ENCODE results near the gene PACS1. TPM values are rescaled to one million over a fixed set of nuclear protein-coding genes. Genes with fewer than 3 reads are reported as not detected.

The PACS1 gene
- total RNA-seq, 1 experiment from 2014 or later = 17.8 TPM

DNA sequence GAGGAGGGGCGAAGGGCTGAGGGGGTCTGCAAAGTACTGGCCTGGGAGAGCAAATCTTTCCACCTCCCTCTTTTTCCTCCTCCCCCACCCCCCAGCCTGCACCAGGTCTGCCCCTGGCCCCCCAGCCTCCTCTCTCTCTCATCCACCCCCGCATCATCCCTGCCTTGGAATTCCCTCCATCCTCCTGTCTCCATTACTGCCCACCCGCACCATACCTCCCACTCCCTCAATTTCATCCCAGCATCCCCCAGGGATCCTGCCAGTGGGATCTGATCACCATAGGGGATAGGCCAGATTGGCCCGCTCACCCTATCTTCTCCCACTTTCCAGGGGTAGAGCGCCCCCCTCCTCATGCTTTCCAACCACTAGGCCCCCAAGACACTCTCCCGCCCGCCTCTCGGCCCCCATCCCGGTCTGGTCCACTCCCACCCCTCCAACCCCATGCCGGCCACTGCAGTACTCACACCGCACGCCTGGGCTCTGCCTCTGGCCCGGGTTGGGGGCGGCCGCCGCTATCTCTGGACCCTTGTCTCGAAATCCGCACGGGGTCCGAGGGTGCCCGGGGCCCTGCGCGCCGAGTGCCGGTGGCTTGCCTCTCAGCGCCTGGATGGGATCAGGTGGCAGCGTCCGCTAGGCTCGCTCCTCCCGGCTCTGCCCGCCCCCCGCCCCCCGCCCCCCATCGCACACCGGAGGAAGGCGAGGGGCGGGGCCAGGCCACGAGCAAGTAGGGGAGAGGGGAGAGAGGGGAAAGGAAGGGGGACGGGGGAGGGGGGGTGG, 21.3 kb upstream of the PACS1 start, which contains the start of gene GAL3ST3:
GAL3ST3 (minus strand) TSS at position 615 of the 777 bp plus-strand sequence. CDS start 3,746 bp downstream, outside the sequence.
- DNase-seq (ENCODE audit: low read depth) = no peak

DNA sequence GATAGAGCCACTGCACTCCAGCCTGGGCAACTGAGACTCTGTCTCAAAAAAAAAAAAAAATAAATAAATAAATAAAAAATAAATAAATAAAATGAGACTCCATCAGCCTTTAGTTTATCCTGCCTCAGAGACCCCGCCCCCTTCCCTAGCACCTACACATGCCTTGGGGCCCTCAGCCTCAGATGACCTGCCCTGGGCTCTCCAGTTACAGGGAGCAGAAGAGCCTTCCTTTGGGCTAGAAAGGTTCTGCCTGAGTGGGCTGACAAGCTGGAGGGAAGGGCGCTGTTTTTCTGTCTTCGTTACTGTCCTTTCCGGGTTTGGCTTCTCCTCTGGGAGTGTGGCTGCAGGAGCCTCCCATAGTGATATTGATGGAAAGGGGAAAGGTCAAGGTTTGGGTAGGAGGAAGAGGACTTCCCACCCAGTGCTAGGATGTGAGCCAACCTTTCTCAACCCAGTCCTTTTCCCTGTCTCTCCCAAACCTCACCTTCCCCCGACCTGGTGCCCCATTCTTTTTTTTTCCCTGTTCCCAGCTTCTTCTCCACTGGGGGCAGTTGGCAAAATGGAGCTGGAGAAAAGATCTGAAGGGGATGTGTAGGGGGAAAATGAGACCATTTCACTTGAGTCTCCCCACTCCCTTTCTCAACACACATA, 19.4 kb upstream of the PACS1 start:
- DNase-seq (ENCODE audit: low read depth) = no peak

DNA sequence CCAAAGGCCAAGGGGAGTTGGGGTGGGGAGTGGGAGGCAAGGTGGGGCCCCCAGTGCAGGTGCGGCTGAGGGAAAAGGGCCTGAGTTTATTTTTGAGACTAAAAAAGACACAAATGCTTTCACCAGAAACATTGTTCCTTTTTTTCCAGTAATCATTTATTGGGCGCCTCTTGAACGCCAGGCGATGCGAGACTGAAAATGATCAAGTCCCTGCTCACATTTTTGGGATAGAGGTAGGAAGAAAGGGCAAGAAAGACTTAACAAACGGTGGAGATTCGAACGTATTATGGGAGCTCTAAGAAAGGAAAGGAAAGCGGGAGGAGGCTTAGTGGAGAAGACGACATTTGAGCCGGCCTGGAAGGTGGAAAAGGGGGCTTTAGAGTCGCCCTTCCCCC, 18.7 kb upstream of the PACS1 start:
- no peak for DNase-seq (ENCODE audit: low read depth)

DNA sequence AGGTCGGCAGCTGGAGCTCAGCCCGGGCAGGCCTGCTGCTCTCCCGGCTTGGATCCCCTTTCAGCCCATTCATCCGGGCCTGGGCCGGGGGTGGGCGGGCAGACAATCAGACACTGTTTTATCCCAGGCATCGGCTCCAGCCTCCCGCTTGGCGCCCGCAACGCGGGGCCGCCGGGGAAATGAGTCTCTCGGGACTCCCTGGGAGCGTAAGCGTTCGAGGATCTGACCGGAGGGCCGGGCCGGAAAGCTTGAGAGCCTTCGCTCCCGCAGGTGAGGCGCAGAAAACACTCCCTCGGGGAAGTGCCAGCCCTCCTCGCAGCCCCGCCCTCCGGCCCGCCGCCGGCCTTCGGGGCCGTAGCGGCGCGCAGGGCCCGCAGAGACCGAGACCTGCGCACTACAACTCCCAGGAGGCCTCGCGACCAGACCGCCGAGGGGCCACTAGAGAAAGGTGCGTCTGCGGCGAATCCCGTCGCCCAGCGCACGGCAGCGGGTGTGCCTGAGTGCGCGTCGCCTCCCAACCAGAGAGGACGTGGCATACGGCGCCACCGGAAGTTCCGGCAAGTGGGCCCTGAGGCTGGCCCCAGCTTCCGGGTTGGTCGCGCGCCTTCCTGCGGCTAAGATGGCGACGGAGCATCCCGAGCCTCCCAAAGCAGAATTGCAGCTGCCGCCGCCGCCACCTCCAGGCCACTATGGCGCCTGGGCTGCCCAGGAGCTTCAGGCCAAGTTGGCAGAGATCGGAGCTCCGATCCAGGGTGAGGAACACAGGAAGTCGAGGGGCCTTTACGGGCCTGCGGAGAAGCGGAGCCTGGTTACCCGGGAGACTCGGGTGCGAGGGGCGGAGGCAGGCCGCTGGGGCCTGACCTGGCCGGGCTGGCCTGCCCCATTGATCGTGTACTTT, 18.1 kb upstream of the PACS1 start, which contains the start of gene SF3B2:
SF3B2 (plus strand) TSS at position 599 of the 898 bp plus-strand sequence; CDS start at position 620, 21 bp downstream.
- peak; percentile 99 for DNase-seq (ENCODE audit: low read depth)

DNA sequence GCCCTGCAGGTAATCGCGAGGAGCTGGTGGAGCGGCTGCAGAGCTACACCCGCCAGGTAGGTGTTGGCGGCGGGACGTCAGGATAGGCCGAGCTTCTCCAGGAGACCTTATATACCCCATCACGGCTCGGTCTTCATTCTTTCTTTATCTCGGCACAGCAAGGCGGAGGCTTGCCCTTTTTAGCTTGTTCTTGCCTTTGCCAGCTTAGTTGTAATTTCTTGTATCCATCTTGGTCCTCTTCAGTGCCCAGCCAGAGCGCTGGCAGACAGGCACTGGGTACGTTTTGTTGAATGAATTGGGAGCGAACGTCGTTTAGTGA, 17.4 kb upstream of the PACS1 start:
- DNase-seq (ENCODE audit: low read depth) = no peak

DNA sequence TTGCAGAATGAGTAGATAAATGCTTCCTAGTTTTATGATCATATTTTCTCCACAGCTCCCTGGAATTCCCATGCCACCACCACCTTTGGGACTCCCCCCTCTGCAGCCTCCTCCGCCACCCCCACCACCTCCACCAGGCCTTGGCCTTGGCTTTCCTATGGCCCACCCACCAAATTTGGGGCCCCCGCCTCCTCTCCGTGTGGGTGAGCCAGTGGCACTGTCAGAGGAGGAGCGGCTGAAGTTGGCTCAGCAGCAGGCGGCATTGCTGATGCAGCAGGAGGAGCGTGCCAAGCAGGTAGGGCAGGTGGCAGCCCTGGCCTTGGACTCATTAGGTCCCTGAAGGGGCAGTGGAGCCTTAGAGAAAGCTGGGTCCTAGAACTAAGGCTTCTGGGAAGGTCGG, 15.1 kb upstream of the PACS1 start:
- no peak for DNase-seq (ENCODE audit: low read depth)

DNA sequence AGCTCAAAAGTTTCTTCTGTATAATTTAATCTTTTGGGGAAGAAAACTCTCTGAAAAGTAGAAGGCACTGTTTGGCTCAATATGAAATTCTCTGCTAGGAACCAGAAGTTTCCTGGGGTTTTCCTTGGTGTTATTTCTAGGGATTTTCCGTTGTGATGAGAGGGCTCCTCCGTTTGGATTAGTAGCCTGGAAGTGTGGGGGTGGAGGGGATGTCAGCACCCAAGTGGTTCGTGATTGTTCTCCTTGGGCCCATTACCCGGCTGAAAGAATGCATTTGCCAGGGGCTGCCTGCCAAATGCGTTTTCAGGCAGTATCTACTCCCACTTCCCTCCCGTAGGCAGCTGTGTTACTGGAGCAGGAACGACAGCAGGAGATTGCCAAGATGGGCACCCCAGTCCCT, 13.6 kb upstream of the PACS1 start:
- DNase-seq (ENCODE audit: low read depth) = no peak

DNA sequence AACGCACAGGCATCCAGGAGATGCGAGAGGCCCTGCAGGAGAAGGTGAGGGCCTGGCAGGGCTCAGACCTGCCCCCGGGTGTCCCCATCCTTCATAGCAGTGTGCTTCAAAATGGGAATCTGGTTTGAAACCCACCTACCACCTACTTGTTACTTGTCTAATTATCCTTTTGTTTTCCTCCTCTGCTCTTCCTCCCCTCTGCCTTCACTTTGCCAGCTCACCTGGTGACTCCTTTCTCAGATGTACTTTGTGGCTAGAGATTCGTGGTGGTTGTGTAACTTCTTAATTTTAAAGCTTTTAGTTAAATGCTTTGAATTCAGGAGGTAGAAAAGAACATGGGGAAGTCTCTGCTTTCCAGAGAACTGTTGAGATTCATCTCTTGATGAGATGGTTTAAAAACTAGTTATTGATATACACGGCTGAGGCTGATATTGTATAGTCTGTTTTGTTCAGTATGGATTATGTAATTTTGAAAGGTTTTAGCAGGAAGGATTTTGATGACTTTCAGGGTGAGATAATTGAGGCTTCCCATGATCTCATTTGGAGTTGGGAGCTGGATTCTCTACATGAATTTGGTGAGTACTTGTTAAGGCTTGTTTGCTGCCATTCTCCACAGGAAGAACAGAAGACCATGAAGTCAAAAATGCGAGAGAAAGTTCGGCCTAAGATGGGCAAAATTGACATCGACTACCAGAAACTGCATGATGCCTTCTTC, 9.9 kb upstream of the PACS1 start:
- no peak for DNase-seq (ENCODE audit: low read depth)

DNA sequence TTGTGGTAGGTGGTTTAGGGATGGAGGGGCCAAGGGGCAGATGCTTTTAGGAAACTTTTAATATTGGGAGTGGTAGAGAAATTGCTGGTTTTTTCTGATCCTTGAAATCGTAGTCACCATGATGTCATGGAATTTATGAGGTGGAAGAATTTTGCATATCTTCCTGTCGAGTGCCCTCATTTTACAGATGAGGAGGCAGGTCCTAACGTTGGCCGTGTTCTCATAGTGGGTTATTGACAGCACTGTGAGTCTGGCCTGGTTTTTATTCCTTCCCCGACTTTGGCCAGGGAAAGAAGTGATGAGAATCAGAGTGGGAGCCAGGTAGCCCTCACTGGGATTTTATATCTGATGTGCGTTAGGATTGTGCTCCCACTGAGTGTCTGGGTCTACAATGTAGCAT, 8.8 kb upstream of the PACS1 start:
- no peak for DNase-seq (ENCODE audit: low read depth)

DNA sequence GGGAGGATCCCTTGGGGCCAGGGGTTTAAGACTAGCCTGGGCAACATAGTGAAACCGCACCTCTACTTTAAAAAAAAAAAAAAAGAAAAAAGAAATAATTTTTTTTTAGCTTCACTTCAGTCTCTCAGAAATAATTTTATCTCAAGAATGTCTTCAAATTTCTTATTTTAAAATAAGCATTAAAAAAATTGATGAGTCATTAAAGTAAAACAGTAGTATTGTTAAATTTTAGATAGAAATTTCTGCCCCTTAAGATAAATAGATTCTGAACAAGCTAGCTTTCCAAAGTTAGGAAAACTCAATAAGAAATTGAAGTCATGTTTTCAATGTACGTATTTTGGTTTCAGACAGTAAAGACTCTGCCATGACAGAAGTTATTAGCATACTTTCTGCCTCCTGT, 7.7 kb upstream of the PACS1 start:
- DNase-seq (ENCODE audit: low read depth) = no peak

DNA sequence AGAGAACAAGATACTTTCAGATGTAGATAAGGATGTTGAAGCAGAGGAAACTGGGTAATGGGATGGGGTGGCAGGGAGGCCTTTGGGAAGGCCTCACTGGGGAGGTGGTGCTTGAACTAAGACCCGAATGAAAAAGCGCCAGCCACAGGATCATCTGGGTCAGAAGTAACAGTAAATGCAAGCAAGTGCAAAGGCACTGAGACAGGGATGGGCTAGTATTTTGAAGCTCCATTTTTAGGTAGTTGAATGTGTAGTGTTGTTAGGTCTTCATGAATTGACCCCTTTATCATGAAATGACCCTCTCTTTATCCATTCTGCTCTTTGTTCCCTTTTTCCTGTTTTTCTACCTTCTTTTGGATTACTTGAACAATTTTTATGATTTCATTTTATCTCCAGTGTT, 6.2 kb upstream of the PACS1 start:
- no peak for DNase-seq (ENCODE audit: low read depth)

DNA sequence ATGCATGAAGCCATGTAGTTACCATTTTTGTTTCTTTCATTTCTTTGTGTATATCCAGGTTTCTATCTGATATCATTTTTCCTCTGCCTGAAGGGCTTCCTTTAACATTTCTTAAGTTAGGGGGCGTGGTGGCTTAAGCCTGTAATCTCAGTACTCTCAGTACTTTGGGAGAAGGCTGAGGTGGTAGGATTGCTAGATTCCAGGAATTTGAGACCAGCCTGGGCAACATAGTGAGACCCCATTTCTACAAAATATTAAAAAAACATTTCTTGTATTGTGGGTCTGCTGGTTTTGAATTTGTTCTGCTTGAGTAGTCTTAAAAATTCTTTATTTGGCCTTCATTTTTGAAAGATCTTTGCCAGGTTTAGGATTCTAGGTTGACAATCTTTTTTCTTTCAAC, 5.5 kb upstream of the PACS1 start:
- DNase-seq (ENCODE audit: low read depth) = no peak

DNA sequence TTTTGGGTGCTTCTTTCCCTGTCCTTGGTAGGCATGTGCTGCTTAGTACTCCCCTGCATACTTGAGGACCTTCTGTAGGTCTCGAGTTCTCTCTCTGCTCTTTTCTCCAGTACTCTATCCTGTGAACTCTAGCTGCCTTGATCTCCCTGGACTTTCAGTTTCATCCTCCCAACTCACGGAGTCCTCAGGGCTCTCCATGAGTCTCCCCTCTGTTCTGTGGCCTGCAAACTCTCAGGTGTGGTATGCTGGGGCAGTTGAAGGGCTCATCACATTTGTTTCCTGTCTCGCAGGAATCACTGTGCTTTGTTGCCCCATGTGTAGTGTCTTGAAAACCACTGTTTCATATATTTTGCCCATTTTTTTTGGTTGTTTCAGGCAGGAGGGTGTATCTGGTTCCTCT, 3.3 kb upstream of the PACS1 start:
- no peak for DNase-seq (ENCODE audit: low read depth)

DNA sequence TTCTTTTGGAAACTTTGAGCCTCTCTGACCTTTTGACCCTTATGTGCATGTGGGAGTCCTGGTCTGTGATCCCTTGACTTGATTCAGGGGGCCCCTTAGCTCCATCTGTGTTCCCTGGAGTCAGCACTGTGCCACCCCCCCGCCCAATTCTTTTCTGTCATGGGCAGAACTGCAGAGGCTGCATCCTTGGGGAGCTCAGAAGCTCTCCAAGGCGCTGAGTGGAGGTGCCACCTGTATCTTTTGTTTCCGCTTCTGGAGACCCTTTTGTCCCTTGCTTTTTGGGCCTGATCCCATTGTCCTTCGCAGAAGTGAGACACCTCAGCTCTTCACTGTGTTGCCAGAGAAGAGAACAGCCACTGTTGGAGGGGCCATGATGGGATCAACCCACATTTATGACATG, 2.4 kb upstream of the PACS1 start:
- no peak for DNase-seq (ENCODE audit: low read depth)

DNA sequence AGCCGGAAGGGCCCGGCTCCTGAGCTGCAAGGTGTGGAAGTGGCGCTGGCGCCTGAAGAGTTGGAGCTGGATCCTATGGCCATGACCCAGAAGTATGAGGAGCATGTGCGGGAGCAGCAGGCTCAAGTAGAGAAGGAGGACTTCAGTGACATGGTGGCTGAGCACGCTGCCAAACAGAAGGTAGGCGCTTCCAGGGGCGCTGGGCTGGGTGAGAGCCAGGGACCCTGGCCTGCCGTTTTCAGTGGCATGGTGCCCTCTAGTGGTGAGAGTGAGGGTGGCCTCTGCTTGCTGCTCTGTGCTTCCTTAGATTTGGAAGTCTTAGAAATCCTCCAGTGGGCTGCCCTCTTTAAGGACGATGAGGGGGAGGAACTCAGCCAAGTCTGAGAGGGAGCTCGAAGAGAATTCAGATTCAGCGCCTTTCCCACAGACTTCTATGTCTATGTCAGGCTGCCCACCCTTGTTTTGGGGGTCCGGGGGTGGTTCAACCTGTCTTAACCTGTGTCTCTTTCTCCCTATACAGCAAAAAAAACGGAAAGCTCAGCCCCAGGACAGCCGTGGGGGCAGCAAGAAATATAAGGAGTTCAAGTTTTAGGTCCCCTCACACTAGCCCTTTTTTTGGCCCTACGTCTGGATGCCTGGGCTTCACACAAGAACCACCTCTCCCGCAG, 1.8 kb upstream of the PACS1 start:
- peak; percentile 64 for DNase-seq (ENCODE audit: low read depth)

DNA sequence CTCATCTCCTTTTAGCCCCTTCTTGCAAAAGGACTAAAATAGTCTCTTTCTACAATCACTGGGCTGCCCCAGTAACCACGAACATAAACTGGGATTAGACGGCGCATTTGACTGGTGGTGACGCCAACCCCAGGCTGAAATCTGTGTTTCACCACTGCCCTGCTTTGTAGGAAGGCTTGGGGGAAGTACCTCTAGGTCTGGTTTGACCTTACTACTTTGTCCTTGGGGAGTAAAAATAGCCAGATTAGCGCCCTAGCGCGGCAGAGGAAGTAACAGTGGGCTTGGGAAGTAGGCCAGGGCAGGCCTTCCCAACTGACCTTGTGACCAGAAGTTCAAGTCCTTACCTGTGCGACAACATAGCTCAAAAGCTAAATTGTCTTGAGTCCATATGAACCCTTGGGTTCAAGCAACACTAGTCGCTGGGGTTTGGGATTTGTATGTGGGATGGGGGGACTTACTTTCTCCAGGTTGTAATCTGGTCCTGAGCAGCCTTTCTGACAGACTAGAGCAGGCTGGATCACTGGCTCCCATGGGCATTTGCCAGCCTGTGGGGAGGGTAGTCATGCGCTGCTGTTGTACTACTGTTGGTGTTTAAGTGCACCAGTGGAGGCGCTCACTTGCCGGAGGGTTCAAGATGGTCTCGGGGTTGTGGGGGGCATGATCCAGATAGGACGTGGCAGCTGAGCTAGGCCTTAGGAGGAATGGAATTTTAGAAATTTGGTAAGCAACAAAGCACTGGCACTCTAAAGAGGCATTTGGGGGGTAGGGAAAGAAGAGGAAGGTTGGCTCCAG, 953 bp upstream of the PACS1 start:
- peak; percentile 44 for DNase-seq (ENCODE audit: low read depth)

DNA sequence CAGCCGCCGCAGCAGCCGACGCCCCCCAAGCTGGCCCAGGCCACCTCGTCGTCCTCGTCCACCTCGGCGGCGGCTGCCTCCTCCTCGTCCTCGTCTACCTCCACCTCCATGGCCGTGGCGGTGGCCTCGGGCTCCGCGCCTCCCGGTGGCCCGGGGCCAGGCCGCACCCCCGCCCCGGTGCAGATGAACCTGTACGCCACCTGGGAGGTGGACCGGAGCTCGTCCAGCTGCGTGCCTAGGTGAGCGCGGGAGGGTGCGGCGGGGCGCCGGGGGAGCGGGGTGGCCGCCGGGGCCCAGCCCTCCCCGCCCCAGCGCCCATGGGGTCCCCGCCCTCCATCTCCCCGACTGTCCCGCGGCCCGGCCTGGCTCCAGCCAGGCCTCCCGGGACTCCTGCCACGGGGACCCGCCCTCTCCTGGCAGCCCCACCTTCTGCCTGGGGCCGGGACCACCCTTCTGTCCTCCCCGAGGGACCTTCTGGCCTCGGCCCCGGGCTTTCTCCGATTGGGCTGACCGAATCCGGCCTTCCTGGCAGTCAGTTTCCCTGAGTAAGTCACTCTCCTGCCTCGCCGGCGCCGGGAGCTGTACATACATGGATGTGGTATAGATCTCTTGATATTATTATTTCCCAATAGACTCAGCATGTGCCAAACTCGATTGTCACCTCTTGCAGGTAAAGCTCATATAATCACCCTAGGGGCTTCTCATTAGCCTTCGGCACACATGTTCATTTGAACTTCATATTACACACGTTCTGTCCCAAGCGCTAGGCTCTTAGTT, 720 bp downstream of the PACS1 start:
- DNase-seq (ENCODE audit: low read depth) = no peak

DNA sequence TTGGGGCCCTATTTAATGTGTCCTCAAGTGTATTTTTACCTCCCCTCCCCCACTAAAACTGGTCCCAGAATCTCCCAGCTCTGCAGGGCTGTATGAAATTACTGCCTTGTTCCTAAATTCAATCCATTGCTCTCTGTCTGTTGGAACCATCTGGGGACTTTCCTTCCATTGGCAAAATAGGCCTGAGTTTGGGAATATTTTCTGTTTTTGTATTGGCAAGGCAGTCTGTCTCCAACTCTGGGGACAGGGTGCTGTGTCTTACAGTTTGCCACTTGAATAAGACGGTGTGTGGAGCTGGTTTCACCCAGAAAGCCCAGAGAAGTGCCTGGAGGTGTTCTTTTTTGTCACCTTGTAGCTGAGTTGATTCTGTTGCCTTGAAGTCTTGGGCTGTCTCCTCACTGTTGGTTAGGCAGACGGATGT, 1.3 kb downstream of the PACS1 start:
- no peak for DNase-seq (ENCODE audit: low read depth)

DNA sequence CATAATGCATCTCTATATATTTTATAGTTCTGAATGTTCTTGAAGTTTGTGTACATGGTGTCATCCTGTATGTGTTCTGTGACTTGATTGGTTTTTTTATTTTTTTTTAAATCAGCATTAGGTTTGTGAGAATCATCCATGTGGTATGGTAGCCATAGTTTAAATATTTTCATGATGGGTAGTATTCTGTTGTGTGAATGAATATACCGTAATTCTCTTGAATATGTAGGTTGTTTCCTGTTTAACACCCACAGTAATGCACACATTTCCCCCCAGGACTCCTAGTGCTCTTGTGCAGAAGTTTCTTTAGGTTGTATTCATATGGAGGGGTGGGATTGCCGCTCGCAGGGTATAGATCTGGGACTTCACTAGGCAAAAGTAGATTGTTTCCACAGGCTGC, 2.0 kb downstream of the PACS1 start:
- no peak for DNase-seq (ENCODE audit: low read depth)

Data from HT1080 (cell line).